PC-3 (cell line): ENCODE data around the gene CCT6A. TPM values are rescaled to one million over a fixed set of nuclear protein-coding genes. Genes with fewer than 3 reads are reported as not detected.
"Not testable (repeated sequence)": the region's sequence is repeated elsewhere in the genome, so short reads cannot be mapped to it uniquely, and the experiment has no call there.

Experiments used
- ATAC-seq: fragments of 200-7000 bp; cut with Tn5 transposase; 2 replicates; pipeline ENCODE4 v1.9.1; 2020; ENCODE audit warnings: mild to moderate bottlenecking, moderate library complexity
- BruUV-seq: library from RNA; stranded (reverse); fragments of 400-500 nt; replicated peaks from 2 replicates; lab custom pipeline; 2021; lab: Mats Ljungman, UMichigan
- CTCF ChIA-PET: fragments of 300-600 bp; sonication (Branson Sonifier 250); formaldehyde crosslinking; loops from one replicate; lab custom pipeline; 2022; ENCODE audit warnings: antibody characterized with exemption; lab: Charles Lee
- POLR2A ChIA-PET: fragments of 300-600 bp; sonication (Branson Sonifier 250); formaldehyde crosslinking; loops from one replicate; lab custom pipeline; 2022; ENCODE audit warnings: antibody characterized with exemption; ENCODE audit not compliant: unreplicated experiment; lab: Charles Lee
- DNase-seq: peaks from one replicate; pipeline ENCODE4 v3.0.0-alpha.2; 2015
- H2AFZ ChIP-seq: fragments of 300-600 bp; sonication (generic); 2 replicates; pipeline ENCODE4 v1.6.0; 2016; ENCODE audit warnings: antibody characterized with exemption, low read length
- H3F3A ChIP-seq: fragments of 300-600 bp; sonication (generic); one replicate; pipeline ENCODE4 v1.6.0; 2017; ENCODE audit warnings: antibody characterized with exemption, low read length, control low read depth, mild to moderate bottlenecking; ENCODE audit not compliant: unreplicated experiment
- H3K27ac ChIP-seq: fragments of 300-600 bp; sonication (generic); 2 replicates; pipeline ENCODE4 v1.5.1; 2016; ENCODE audit warnings: mild to moderate bottlenecking, low read length
- H3K27me3 ChIP-seq: fragments of 300-600 bp; sonication (generic); 2 replicates; pipeline ENCODE4 v1.6.1; 2016; ENCODE audit warnings: low read length, mixed read lengths
- H3K36me3 ChIP-seq: fragments of 300-600 bp; sonication (generic); 2 replicates; pipeline ENCODE4 v1.6.1; 2016; ENCODE audit warnings: low read depth, mixed run types, low read length, mixed read lengths
- H3K4me1 ChIP-seq: fragments of 300-600 bp; sonication (generic); 2 replicates; pipeline ENCODE4 v1.5.1; 2016; ENCODE audit warnings: low read length; ENCODE audit not compliant: insufficient read depth
- H3K4me2 ChIP-seq: fragments of 300-600 bp; sonication (generic); 2 replicates; pipeline ENCODE4 v1.6.0; 2016; ENCODE audit warnings: low read length
- H3K4me3 ChIP-seq: fragments of 300-600 bp; sonication (generic); 2 replicates; pipeline ENCODE4 v1.5.1; 2016; ENCODE audit warnings: mild to moderate bottlenecking, low read length, mixed read lengths
- H3K79me2 ChIP-seq: fragments of 300-600 bp; sonication (generic); 2 replicates; pipeline ENCODE4 v1.6.1; 2017; ENCODE audit warnings: low read length, mixed read lengths
- H3K9ac ChIP-seq: fragments of 300-600 bp; sonication (generic); 2 replicates; pipeline ENCODE4 v1.6.0; 2016; ENCODE audit warnings: mild to moderate bottlenecking, low read length
- H3K9me2 ChIP-seq: fragments of 300-600 bp; sonication (generic); replicated peaks from 2 replicates; pipeline ENCODE4 v1.6.1; 2016; ENCODE audit warnings: mixed run types, low read length, mixed read lengths
- H3K9me3 ChIP-seq: fragments of 300-600 bp; sonication (generic); 2 replicates; pipeline ENCODE4 v1.6.1; 2016; ENCODE audit warnings: low read length, mixed read lengths
- H4K20me1 ChIP-seq: fragments of 300-600 bp; sonication (generic); 2 replicates; pipeline ENCODE4 v1.6.1; 2016; ENCODE audit warnings: low read length, mixed read lengths
- CTCF ChIP-seq: fragments of 300-600 bp; sonication (generic); conservative IDR thresholded peaks from 2 replicates; pipeline ENCODE4 v1.5.1; 2017; ENCODE audit warnings: antibody characterized with exemption, low read depth, mild to moderate bottlenecking, low read length
- EZH2 ChIP-seq: fragments of 300-600 bp; sonication (generic); IDR thresholded peaks from one replicate; pipeline ENCODE4 v1.6.1; 2017; ENCODE audit warnings: antibody characterized with exemption, mild to moderate bottlenecking, low read length; ENCODE audit not compliant: unreplicated experiment
- EZH2phosphoT487 ChIP-seq: fragments of 300-600 bp; sonication (generic); IDR thresholded peaks from 2 replicates; pipeline ENCODE4 v1.6.1; 2018; ENCODE audit warnings: mild to moderate bottlenecking, antibody characterized with exemption, low read length, borderline replicate concordance
- intact Hi-C: fragments of 100-400 bp; cut with micrococcal nuclease; formaldehyde crosslinking; loops from 2 replicates; pipeline ENCODE4 v1.9.0; 2023
- total RNA-seq: library from RNA; depleted of rRNA; stranded (reverse); fragments of >200 nt; gene quantifications from 2 replicates; pipeline ENCODE4 v1.2.3, GENCODE V29; 2014

Gene CCT6A
- total RNA-seq, 1 experiment from 2014 or later = 338 TPM

GRCh38 chr7:56028942-56029630 lies 22.5 kb upstream of the CCT6A start:
- H3K79me2 ChIP-seq = peaks cover 6% of the 10 kb centered on the region
- ChIA-PET CTCF (no interaction called here), POLR2A (no interaction called here)
- H3K9me2 ChIP-seq = no peaks in the 10 kb centered on the region
- no TSS peak for BruUV-seq
- H2AFZ ChIP-seq = no peak overlapping the region
- no peak overlapping the region for H3K27ac ChIP-seq
- no peaks in the 10 kb centered on the region for H4K20me1 ChIP-seq
- no peaks in the 10 kb centered on the region for H3K27me3 ChIP-seq
- no peaks in the 10 kb centered on the region; the same call in 1 of the 2 replicates for H3K36me3 ChIP-seq
- H3K4me2 ChIP-seq = no peak overlapping the region
- DNase-seq (peak; percentile 66), ATAC-seq (peak; percentile 37; the same call in 1 of the 2 replicates)
- H3K9ac ChIP-seq = no peak overlapping the region
- H3K4me3 ChIP-seq = no peak overlapping the region
- H3K4me1 ChIP-seq = no peaks in the 10 kb centered on the region
- H3F3A ChIP-seq = no peaks in the 10 kb centered on the region
- TF ChIP-seq EZH2 (no peak), CTCF (no peak), EZH2phosphoT487 (no peak)
- intact Hi-C loops = no loop called here
- no peaks in the 10 kb centered on the region for H3K9me3 ChIP-seq

GRCh38 chr7:56030340-56030739 lies 21.2 kb upstream of the CCT6A start:
- Histone ChIP-seq H2AFZ (no peak overlapping the region), H3K4me2 (no peak overlapping the region), H3K4me1 (no peaks in the 10 kb centered on the region), H3K36me3 (no peaks in the 10 kb centered on the region; the same call in 1 of the 2 replicates), H3K9me2 (no peaks in the 10 kb centered on the region), H4K20me1 (no peaks in the 10 kb centered on the region), H3K9me3 (no peaks in the 10 kb centered on the region), H3K4me3 (no peak overlapping the region), H3K27ac (no peak overlapping the region), H3K9ac (no peak overlapping the region), H3F3A (no peaks in the 10 kb centered on the region), H3K79me2 (peaks cover 6% of the 10 kb centered on the region), H3K27me3 (no peaks in the 10 kb centered on the region)
- DNase-seq = no peak
- TF ChIP-seq EZH2phosphoT487 (no peak), CTCF (no peak), EZH2 (no peak)
- no TSS peak for BruUV-seq
- CTCF ChIA-PET = no interaction called here
- intact Hi-C loops = no loop called here
- POLR2A ChIA-PET = no interaction called here
- ATAC-seq = no peak

- H3K79me2 ChIP-seq, H3K4me2 ChIP-seq, H3K27ac ChIP-seq, DNase-seq, H3K9me2 ChIP-seq, H2AFZ ChIP-seq, H3K9ac ChIP-seq, H3F3A ChIP-seq, POLR2A ChIA-PET, H3K9me3 ChIP-seq, intact Hi-C loops, CTCF ChIA-PET, H3K36me3 ChIP-seq, H4K20me1 ChIP-seq, H3K27me3 ChIP-seq, H3K4me1 ChIP-seq, BruUV-seq, H3K4me3 ChIP-seq, ATAC-seq: not testable (repeated sequence)
These were observed 20.0 kb upstream of the CCT6A start for GRCh38 chr7:56031556-56031955.

- POLR2A ChIA-PET, CTCF ChIA-PET: not testable (repeated sequence)
These were observed 19.0 kb upstream of the CCT6A start for GRCh38 chr7:56032578-56032977.

More at GRCh38 chr7:56032578-56032977, 19.0 kb upstream of the CCT6A start:
- BruUV-seq, H3K79me2 ChIP-seq, intact Hi-C loops, H3K4me1 ChIP-seq, H3K9ac ChIP-seq, DNase-seq, H3K27ac ChIP-seq, H3K36me3 ChIP-seq, H3K9me3 ChIP-seq, H3K4me3 ChIP-seq, H3K9me2 ChIP-seq, H4K20me1 ChIP-seq, H3K27me3 ChIP-seq, ATAC-seq, H2AFZ ChIP-seq, H3F3A ChIP-seq: not testable (repeated sequence)
- H3K4me2 ChIP-seq = 0 out of 2 replicates have a peak overlapping the region, but pooled peaks have one; percentile 80
